ENCODE results near the gene RABGEF1. TPM values are rescaled to one million over a fixed set of nuclear protein-coding genes. Genes with fewer than 3 reads are reported as not detected.

The RABGEF1 gene
- total and polyA plus RNA-seq, 4 donors = 5.2 to 14.0 (median 7.7) TPM

DNA sequence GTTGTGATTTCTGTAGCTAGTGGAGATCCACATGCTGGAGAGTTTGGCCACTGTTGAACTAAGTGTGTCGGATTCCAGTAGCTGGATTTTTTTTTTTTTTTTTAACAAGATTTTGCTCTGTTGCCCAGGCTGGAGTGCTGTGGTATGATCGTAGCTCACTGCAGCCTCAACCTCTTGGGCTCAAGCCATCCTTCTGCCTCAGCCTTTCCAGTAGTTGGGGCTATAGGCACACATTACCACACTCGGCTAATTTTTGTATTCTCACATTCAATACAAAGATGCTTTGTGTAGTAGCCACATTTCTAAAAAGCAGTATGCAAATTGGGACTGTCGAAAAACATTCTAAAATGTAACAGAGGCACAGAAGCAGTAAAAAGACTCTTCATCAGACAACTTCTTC, 63.5 kb downstream of the RABGEF1 start:
- no peak for DNase-seq (ENCODE audit: low spot score)
- Histone ChIP-seq H3K27me3 (ENCODE audit: control insufficient read depth in 4 of 4, insufficient read depth in 4 of 4, low read length in 3 of 4) (no peaks in the 10 kb centered on the region), H3K9me3 (ENCODE audit: control insufficient read depth in 4 of 4, low read length in 3 of 4) (no peaks in the 10 kb centered on the region), H3K27ac (ENCODE audit: low read depth in 1 of 2, low read length in 2 of 2) (no peak overlapping the region), H3K4me1 (ENCODE audit: control insufficient read depth in 4 of 4, insufficient read depth in 4 of 4, low read length in 3 of 4) (no peaks in the 10 kb centered on the region), H3K9ac (ENCODE audit: low read depth in 1 of 2, low read length in 2 of 2) (no peak overlapping the region), H3K36me3 (ENCODE audit: control insufficient read depth in 4 of 4, insufficient read depth in 3 of 4, low read depth in 1 of 4, low read length in 3 of 4) (peaks cover 6 to 67% (median 51%) of the 10 kb centered on the region in 4 donors), H3K4me3 (ENCODE audit: low read depth in 1 of 3, low read length in 3 of 3) (no peak overlapping the region)
- 87% methylated on average over 4 of the region's 4 CpGs for WGBS
- TF ChIP-seq, protein P1, sequence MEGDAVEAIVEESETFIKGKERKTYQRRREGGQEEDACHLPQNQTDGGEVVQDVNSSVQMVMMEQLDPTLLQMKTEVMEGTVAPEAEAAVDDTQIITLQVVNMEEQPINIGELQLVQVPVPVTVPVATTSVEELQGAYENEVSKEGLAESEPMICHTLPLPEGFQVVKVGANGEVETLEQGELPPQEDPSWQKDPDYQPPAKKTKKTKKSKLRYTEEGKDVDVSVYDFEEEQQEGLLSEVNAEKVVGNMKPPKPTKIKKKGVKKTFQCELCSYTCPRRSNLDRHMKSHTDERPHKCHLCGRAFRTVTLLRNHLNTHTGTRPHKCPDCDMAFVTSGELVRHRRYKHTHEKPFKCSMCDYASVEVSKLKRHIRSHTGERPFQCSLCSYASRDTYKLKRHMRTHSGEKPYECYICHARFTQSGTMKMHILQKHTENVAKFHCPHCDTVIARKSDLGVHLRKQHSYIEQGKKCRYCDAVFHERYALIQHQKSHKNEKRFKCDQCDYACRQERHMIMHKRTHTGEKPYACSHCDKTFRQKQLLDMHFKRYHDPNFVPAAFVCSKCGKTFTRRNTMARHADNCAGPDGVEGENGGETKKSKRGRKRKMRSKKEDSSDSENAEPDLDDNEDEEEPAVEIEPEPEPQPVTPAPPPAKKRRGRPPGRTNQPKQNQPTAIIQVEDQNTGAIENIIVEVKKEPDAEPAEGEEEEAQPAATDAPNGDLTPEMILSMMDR (IDR thresholded peaks at IDR 0.05; ENCODE audit: low read depth, low read length, missing input control) = no peak
- TF ChIP-seq GABPA (IDR thresholded peaks at IDR 0.05 in 1 of 2, conservative IDR thresholded peaks at IDR 0.05 in 1 of 2) = no peak
- TF ChIP-seq, protein P2, sequence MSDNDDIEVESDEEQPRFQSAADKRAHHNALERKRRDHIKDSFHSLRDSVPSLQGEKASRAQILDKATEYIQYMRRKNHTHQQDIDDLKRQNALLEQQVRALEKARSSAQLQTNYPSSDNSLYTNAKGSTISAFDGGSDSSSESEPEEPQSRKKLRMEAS (IDR thresholded peaks at IDR 0.05) = no peak
- TF ChIP-seq ZBTB33 (IDR thresholded peaks at IDR 0.05) = no peak
- no peak for TF ChIP-seq JUND (IDR thresholded peaks at IDR 0.05)
- TF ChIP-seq SP1 (IDR thresholded peaks at IDR 0.05) = no peak
- TF ChIP-seq EGR1 (IDR thresholded peaks at IDR 0.05; ENCODE audit: low read depth in 2 of 2) = no peak
- TF ChIP-seq FOXA1 (IDR thresholded peaks at IDR 0.05) = no peak

- DNase-seq (ENCODE audit: low spot score) = no peak
- no peak overlapping the region for H3K9ac ChIP-seq (ENCODE audit: low read depth in 1 of 2, low read length in 2 of 2)
- TF ChIP-seq YY1 (IDR thresholded peaks at IDR 0.05) (no peak), HNF4G (IDR thresholded peaks at IDR 0.05) (no peak), EGR1 (IDR thresholded peaks at IDR 0.05; ENCODE audit: low read depth in 2 of 2) (no peak), FOXA1 (IDR thresholded peaks at IDR 0.05) (no peak), HNF4A (conservative IDR thresholded peaks at IDR 0.05) (no peak), GABPA (IDR thresholded peaks at IDR 0.05 in 1 of 2, conservative IDR thresholded peaks at IDR 0.05 in 1 of 2) (no peak), RXRA (IDR thresholded peaks at IDR 0.05) (no peak), RAD21 (IDR thresholded peaks at IDR 0.05) (no peak), ZBTB33 (IDR thresholded peaks at IDR 0.05) (no peak), NR2F2 (IDR thresholded peaks at IDR 0.05) (no peak), FOXA2 (IDR thresholded peaks at IDR 0.05) (no peak), JUND (IDR thresholded peaks at IDR 0.05) (no peak), TAF1 (conservative IDR thresholded peaks at IDR 0.05) (no peak), SP1 (IDR thresholded peaks at IDR 0.05) (no peak), REST (IDR thresholded peaks at IDR 0.05) (no peak)
- TF ChIP-seq, protein P3, sequence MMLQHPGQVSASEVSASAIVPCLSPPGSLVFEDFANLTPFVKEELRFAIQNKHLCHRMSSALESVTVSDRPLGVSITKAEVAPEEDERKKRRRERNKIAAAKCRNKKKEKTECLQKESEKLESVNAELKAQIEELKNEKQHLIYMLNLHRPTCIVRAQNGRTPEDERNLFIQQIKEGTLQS (IDR thresholded peaks at IDR 0.05) = no peak
- TF ChIP-seq, protein P2 (IDR thresholded peaks at IDR 0.05) = no peak
- TF ChIP-seq, protein P1 (IDR thresholded peaks at IDR 0.05; ENCODE audit: low read depth, low read length, missing input control) = no peak
- no peaks in the 10 kb centered on the region for H3K9me3 ChIP-seq (ENCODE audit: control insufficient read depth in 4 of 4, low read length in 3 of 4)
- H3K4me3 ChIP-seq (ENCODE audit: low read depth in 1 of 3, low read length in 3 of 3) = no peak overlapping the region
- H3K27ac ChIP-seq (ENCODE audit: low read depth in 1 of 2, low read length in 2 of 2) = no peak overlapping the region
- H3K27me3 ChIP-seq (ENCODE audit: control insufficient read depth in 4 of 4, insufficient read depth in 4 of 4, low read length in 3 of 4) = no peaks in the 10 kb centered on the region
- WGBS = 96% methylated on average over 9 of the region's 9 CpGs
- no peaks in the 10 kb centered on the region for H3K4me1 ChIP-seq (ENCODE audit: control insufficient read depth in 4 of 4, insufficient read depth in 4 of 4, low read length in 3 of 4)
- H3K36me3 ChIP-seq (ENCODE audit: control insufficient read depth in 4 of 4, insufficient read depth in 3 of 4, low read depth in 1 of 4, low read length in 3 of 4) = peaks cover 4 to 59% (median 48%) of the 10 kb centered on the region in 4 donors
These were observed 67.2 kb downstream of the RABGEF1 start for GRCh38 chr7:66807736-66808135.
